Endothelial cell of umbilical vein (primary cell): Measurements from ENCODE around the gene GZMM. TPM values are rescaled to one million over a fixed set of nuclear protein-coding genes. Genes with fewer than 3 reads are reported as not detected.

Experiments
- BruUV-seq: library from RNA; stranded (reverse); fragments of 400-500 nt; replicated peaks from 2 replicates; lab custom pipeline; 2021; lab: Mats Ljungman, UMichigan
- CTCF ChIA-PET: fragments of 300-600, 350-600 bp; sonication (Branson Sonifier 250); formaldehyde crosslinking; loops from one replicate; lab custom pipeline; 2021; ENCODE audit warnings: antibody characterized with exemption, inconsistent platforms; lab: Charles Lee
- POLR2A ChIA-PET: fragments of 300-600, 350-600 bp; sonication (Branson Sonifier 250); formaldehyde crosslinking; loops from one replicate; lab custom pipeline; 2021; ENCODE audit warnings: antibody characterized with exemption, inconsistent platforms; lab: Charles Lee
- DNase-seq: peaks from one replicate; pipeline ENCODE4 v3.0.0-alpha.2; 2011; ENCODE audit warnings: low read depth, low spot score
- FAIRE-seq: peaks from 2 replicates; lab custom pipeline; 2011; peaks lifted over from hg19 to GRCh38; lab: Jason Lieb, UNC
- H2AFZ ChIP-seq: 2 replicates; pipeline ENCODE4 v1.6.0; 2012; ENCODE audit warnings: low read depth, low read length, control low read depth, inconsistent platforms
- H3K27ac ChIP-seq: 2 replicates; pipeline ENCODE4 v1.5.1; 2011; ENCODE audit warnings: low read depth, mild to moderate bottlenecking, control low read depth, low read length, moderate library complexity; ENCODE audit not compliant: insufficient read depth
- H3K27me3 ChIP-seq, 2 experiments: 2 replicates each; pipeline versions ENCODE4 v1.6.0 to v1.6.1; 2011; ENCODE audit warnings: low read length in 2 of 2, mixed read lengths in 1 of 2; ENCODE audit not compliant: control insufficient read depth in 2 of 2, insufficient read depth in 2 of 2
- H3K36me3 ChIP-seq, 2 experiments: 2 replicates in 1 of 2; 3 replicates in 1 of 2; pipeline ENCODE4 v1.5.1; 2011; ENCODE audit warnings: low read length in 2 of 2, mild to moderate bottlenecking in 1 of 2, moderate library complexity in 1 of 2; ENCODE audit not compliant: control insufficient read depth in 2 of 2, insufficient read depth in 2 of 2; ENCODE audit errors: extremely low read depth in 1 of 2
- H3K4me1 ChIP-seq: 3 replicates; pipeline ENCODE4 v1.5.1; 2011; ENCODE audit warnings: mild to moderate bottlenecking, low read length; ENCODE audit not compliant: control insufficient read depth, insufficient read depth; ENCODE audit errors: extremely low read depth
- H3K4me2 ChIP-seq: 2 replicates; pipeline ENCODE4 v1.6.1; 2011; ENCODE audit warnings: low read length, control low read depth, mixed read lengths; ENCODE audit not compliant: insufficient read depth
- H3K4me3 ChIP-seq, 3 experiments: fragments of 200-600 bp in 1 of 3; sonication (generic), shearing (Covaris generic) in 1 of 3; replicated peaks in 1 of 3; 2 replicates each; pipeline ENCODE4 v1.5.1; 2011 to 2016; ENCODE audit warnings: control low read depth in 3 of 3, low read length in 3 of 3, mild to moderate bottlenecking in 2 of 3, inconsistent platforms in 1 of 3, low read depth in 1 of 3, moderate library complexity in 1 of 3; ENCODE audit not compliant: insufficient read depth in 1 of 3
- H3K79me2 ChIP-seq: 2 replicates; pipeline ENCODE4 v1.6.0; 2012; ENCODE audit warnings: low read length, inconsistent platforms; ENCODE audit not compliant: control insufficient read depth, insufficient read depth
- H3K9ac ChIP-seq: replicated peaks from 2 replicates; pipeline ENCODE3; 2011; ENCODE audit warnings: low read length, control low read depth; ENCODE audit not compliant: insufficient read depth; ENCODE audit errors: extremely low read depth
- H3K9me1 ChIP-seq: replicated peaks from 3 replicates; pipeline ENCODE4 v1.6.0; 2011; ENCODE audit warnings: mild to moderate bottlenecking, low read length; ENCODE audit not compliant: control insufficient read depth, insufficient read depth; ENCODE audit errors: extremely low read depth
- H3K9me3 ChIP-seq: replicated peaks from 2 replicates; pipeline ENCODE4 v1.5.1; 2012; ENCODE audit warnings: low read length, inconsistent platforms; ENCODE audit not compliant: control insufficient read depth, insufficient read depth
- H4K20me1 ChIP-seq: replicated peaks from 2 replicates; pipeline ENCODE3; 2011; ENCODE audit warnings: mild to moderate bottlenecking, low read length; ENCODE audit not compliant: control insufficient read depth, insufficient read depth; ENCODE audit errors: extremely low read depth
- CTCF ChIP-seq, 2 donors: IDR thresholded peaks; 1 replicate in 1 of 2; 2 replicates in 1 of 2; pipeline ENCODE4 v1.5.1; 2011; ENCODE audit warnings: low read length in 2 of 2, mild to moderate bottlenecking in 2 of 2, moderate library complexity in 2 of 2, control low read depth in 1 of 2, inconsistent platforms in 1 of 2, low read depth in 1 of 2; ENCODE audit not compliant: insufficient read depth in 1 of 2; ENCODE audit errors: extremely low read depth in 1 of 2
- EZH2 ChIP-seq: IDR thresholded peaks from 2 replicates; pipeline ENCODE4 v1.6.1; 2012; ENCODE audit warnings: borderline replicate concordance, low read depth, mild to moderate bottlenecking, moderate library complexity, low read length, inconsistent platforms; ENCODE audit not compliant: severe bottlenecking
- FOS ChIP-seq: IDR thresholded peaks from 2 replicates; pipeline ENCODE4 v1.6.1; 2011; ENCODE audit warnings: mild to moderate bottlenecking, low read length, moderate library complexity, borderline replicate concordance; ENCODE audit not compliant: insufficient read depth
- GATA2 ChIP-seq: IDR thresholded peaks from 2 replicates; pipeline ENCODE4 v1.7.0; 2011; ENCODE audit warnings: low read depth, mild to moderate bottlenecking, moderate library complexity, mixed read lengths, low read length; ENCODE audit not compliant: insufficient read length, insufficient read depth
- JUN ChIP-seq: IDR thresholded peaks from 2 replicates; pipeline ENCODE4 v1.6.1; 2011; ENCODE audit warnings: borderline replicate concordance, low read depth; ENCODE audit not compliant: insufficient read length, insufficient read depth
- MAX ChIP-seq: IDR thresholded peaks from 2 replicates; pipeline ENCODE4 v1.6.1; 2011; ENCODE audit not compliant: insufficient read depth, insufficient read length
- MYC ChIP-seq: IDR thresholded peaks from one replicate; pipeline ENCODE4 v1.6.1; 2011; ENCODE audit warnings: mild to moderate bottlenecking, low read depth, low read length
- POLR2A ChIP-seq: IDR thresholded peaks from 2 replicates; pipeline ENCODE4 v1.6.1; 2012; ENCODE audit warnings: low read depth, mild to moderate bottlenecking, control low read depth, low read length
- POLR2AphosphoS5 ChIP-seq: IDR thresholded peaks from 2 replicates; pipeline ENCODE4 v1.6.1; 2012; ENCODE audit warnings: low read depth, mild to moderate bottlenecking, control low read depth, low read length, moderate library complexity; ENCODE audit not compliant: insufficient read depth
- dilution Hi-C: fragments of 300-500 bp; cut with MboI; formaldehyde crosslinking; loops from one replicate; pipeline ENCODE4 v1.15.0; 2019; ENCODE audit warnings: low sequenced_read_pairs; ENCODE audit not compliant: extremely low pct_ligation_motif_present
- intact Hi-C: fragments of 100-400 bp; cut with micrococcal nuclease; formaldehyde crosslinking; loops from one replicate; pipeline ENCODE4 v1.10.0; 2022
- polyA plus RNA-seq, 4 experiments: library from polyadenylated mRNA; depleted of rRNA in 3 of 4; stranded (reverse) in 3 of 4; unstranded in 1 of 4; fragments of >200 nt; gene quantifications; 2 replicates each; pipeline versions ENCODE4 v1.2.1 to v1.2.3, GENCODE V29; 2011 to 2012; ENCODE audit warnings: missing spikeins in 1 of 4
- total RNA-seq: library from RNA; stranded (reverse); gene quantifications from 2 replicates; pipeline ENCODE4 v1.2.3, GENCODE V29; 2021

Gene GZMM
- total and polyA plus RNA-seq, 2 donors (not counting 3 experiments of a cell fraction or from before 2014, with no cell fraction given): not detected

- intact Hi-C loops (no loop called here), dilution Hi-C loops (no loop called here)
- no peaks in the 10 kb centered on the region for H3K9me1 ChIP-seq
- TF ChIP-seq GATA2 (no peak), MYC (no peak), JUN (no peak), MAX (no peak), CTCF (IDR thresholded peaks at IDR 0.05; ENCODE audit: extremely low read depth in 1 of 2, insufficient read depth in 1 of 2, low read depth in 1 of 2, low read length in 2 of 2) (no peak), POLR2AphosphoS5 (no peak), EZH2 (no peak), FOS (no peak), POLR2A (no peak)
- H4K20me1 ChIP-seq: no peaks in the 10 kb centered on the region
- no peaks in the 10 kb centered on the region for H3K36me3 ChIP-seq
- no TSS peak for BruUV-seq
- H3K9me3 ChIP-seq: no peaks in the 10 kb centered on the region
- CTCF ChIA-PET: no interaction called here
- no peaks in the 10 kb centered on the region for H3K4me1 ChIP-seq
- no peak overlapping the region for H3K27ac ChIP-seq
- H3K4me2 ChIP-seq: no peak overlapping the region
- FAIRE-seq (no peak), DNase-seq (no peak)
- H2AFZ ChIP-seq: no peak overlapping the region
- no peak overlapping the region for H3K4me3 ChIP-seq
- peaks cover 2 to 5% of the 10 kb centered on the region in 2 experiments for H3K27me3 ChIP-seq
- H3K9ac ChIP-seq: no peak overlapping the region
- POLR2A ChIA-PET: no interaction called here
- H3K79me2 ChIP-seq: no peaks in the 10 kb centered on the region
These were observed 50.5 kb downstream of the GZMM start for GRCh38 chr19:594265-594870.
